HCT116 (cell line): ENCODE measurements around the gene CD164L2.

Experiments
- EGR1 ChIP-seq: IDR thresholded peaks from 2 replicates; pipeline ENCODE4 v1.6.1; 2012; ENCODE audit warnings: low read depth
- EZH2 ChIP-seq: fragments of 200-600 bp; sonication (generic); IDR thresholded peaks from 2 replicates; pipeline ENCODE4 v1.6.1; 2017; ENCODE audit warnings: antibody characterized with exemption, mixed run types
- EZH2phosphoT487 ChIP-seq: fragments of 200-600 bp; IDR thresholded peaks from 2 replicates; pipeline ENCODE4 v1.6.1; 2018; ENCODE audit warnings: antibody characterized with exemption, borderline replicate concordance
- JUND ChIP-seq: IDR thresholded peaks from 2 replicates; pipeline ENCODE4 v1.6.1; 2012
- POLR2A ChIP-seq: IDR thresholded peaks from 2 replicates; pipeline ENCODE4 v1.7.0; 2011; ENCODE audit warnings: borderline replicate concordance; ENCODE audit not compliant: insufficient read depth, insufficient read length; ENCODE audit errors: extremely low read depth
- RAD21 ChIP-seq: IDR thresholded peaks from 2 replicates; pipeline ENCODE4 v1.6.1; 2012; ENCODE audit warnings: low read depth, mild to moderate bottlenecking
- SP1 ChIP-seq: IDR thresholded peaks from 2 replicates; pipeline ENCODE4 v1.6.1; 2012; ENCODE audit warnings: low read depth
- SRF ChIP-seq: IDR thresholded peaks from 2 replicates; pipeline ENCODE4 v1.6.1; 2012; ENCODE audit warnings: low read depth
- TCF7L2 ChIP-seq: IDR thresholded peaks from 2 replicates; pipeline ENCODE4 v1.7.0; 2011; ENCODE audit warnings: borderline replicate concordance, inconsistent platforms; ENCODE audit not compliant: insufficient read depth, insufficient read length; ENCODE audit errors: extremely low read depth
- YY1 ChIP-seq: IDR thresholded peaks from 2 replicates; pipeline ENCODE4 v1.6.1; 2011; ENCODE audit warnings: low read length, low read depth, moderate library complexity, mild to moderate bottlenecking; ENCODE audit not compliant: insufficient replicate concordance; ENCODE audit errors: extremely low read depth
- ZFX ChIP-seq: fragments of 450-650 bp; IDR thresholded peaks from 2 replicates; pipeline ENCODE4 v1.6.1; 2017
- TF ChIP-seq, protein P1 (sequence below): IDR thresholded peaks from 2 replicates; pipeline ENCODE4 v1.6.1; 2012; ENCODE audit warnings: low read depth
- TF ChIP-seq, protein P2 (sequence below), 3 experiments: fragments of 200-600 bp in 1 of 3; sonication (generic) in 1 of 3; IDR thresholded peaks in 2 of 3; conservative IDR thresholded peaks in 1 of 3; 2 replicates each; pipeline ENCODE4 v1.5.1; 2012 to 2017; ENCODE audit warnings: low read depth in 2 of 3, low read length in 2 of 3, antibody characterized with exemption in 1 of 3, borderline replicate concordance in 1 of 3, control low read depth in 1 of 3, mild to moderate bottlenecking in 1 of 3, mixed read lengths in 1 of 3, mixed run types in 1 of 3, moderate library complexity in 1 of 3; ENCODE audit not compliant: insufficient read depth in 1 of 3
- TF ChIP-seq, protein P3 (sequence below): IDR thresholded peaks from 2 replicates; pipeline ENCODE4 v1.6.1; 2012

DNA sequence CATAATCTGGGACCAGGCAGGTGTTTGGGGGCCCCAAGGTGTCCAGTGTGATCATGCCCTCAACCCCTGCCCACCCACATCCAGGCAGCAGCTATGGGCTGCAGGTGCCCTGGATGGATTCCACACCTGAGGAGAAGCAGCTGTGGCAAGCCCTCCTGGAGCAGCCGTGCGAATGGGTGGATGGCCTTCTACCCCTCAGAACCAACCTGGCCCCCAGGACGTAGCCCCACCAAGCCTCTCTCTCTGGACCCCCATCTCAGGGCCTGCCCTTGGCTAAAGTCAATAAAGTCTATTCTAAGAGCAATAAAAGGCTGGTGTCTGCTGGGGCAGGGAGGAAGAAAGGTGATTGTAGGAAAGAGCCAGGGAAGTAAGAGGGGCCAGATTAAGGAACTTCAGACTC, 29.5 kb downstream of the CD164L2 start:
- no peak for TF ChIP-seq POLR2A
- TF ChIP-seq, protein P1, sequence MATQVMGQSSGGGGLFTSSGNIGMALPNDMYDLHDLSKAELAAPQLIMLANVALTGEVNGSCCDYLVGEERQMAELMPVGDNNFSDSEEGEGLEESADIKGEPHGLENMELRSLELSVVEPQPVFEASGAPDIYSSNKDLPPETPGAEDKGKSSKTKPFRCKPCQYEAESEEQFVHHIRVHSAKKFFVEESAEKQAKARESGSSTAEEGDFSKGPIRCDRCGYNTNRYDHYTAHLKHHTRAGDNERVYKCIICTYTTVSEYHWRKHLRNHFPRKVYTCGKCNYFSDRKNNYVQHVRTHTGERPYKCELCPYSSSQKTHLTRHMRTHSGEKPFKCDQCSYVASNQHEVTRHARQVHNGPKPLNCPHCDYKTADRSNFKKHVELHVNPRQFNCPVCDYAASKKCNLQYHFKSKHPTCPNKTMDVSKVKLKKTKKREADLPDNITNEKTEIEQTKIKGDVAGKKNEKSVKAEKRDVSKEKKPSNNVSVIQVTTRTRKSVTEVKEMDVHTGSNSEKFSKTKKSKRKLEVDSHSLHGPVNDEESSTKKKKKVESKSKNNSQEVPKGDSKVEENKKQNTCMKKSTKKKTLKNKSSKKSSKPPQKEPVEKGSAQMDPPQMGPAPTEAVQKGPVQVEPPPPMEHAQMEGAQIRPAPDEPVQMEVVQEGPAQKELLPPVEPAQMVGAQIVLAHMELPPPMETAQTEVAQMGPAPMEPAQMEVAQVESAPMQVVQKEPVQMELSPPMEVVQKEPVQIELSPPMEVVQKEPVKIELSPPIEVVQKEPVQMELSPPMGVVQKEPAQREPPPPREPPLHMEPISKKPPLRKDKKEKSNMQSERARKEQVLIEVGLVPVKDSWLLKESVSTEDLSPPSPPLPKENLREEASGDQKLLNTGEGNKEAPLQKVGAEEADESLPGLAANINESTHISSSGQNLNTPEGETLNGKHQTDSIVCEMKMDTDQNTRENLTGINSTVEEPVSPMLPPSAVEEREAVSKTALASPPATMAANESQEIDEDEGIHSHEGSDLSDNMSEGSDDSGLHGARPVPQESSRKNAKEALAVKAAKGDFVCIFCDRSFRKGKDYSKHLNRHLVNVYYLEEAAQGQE: no peak
- TF ChIP-seq, protein P2, sequence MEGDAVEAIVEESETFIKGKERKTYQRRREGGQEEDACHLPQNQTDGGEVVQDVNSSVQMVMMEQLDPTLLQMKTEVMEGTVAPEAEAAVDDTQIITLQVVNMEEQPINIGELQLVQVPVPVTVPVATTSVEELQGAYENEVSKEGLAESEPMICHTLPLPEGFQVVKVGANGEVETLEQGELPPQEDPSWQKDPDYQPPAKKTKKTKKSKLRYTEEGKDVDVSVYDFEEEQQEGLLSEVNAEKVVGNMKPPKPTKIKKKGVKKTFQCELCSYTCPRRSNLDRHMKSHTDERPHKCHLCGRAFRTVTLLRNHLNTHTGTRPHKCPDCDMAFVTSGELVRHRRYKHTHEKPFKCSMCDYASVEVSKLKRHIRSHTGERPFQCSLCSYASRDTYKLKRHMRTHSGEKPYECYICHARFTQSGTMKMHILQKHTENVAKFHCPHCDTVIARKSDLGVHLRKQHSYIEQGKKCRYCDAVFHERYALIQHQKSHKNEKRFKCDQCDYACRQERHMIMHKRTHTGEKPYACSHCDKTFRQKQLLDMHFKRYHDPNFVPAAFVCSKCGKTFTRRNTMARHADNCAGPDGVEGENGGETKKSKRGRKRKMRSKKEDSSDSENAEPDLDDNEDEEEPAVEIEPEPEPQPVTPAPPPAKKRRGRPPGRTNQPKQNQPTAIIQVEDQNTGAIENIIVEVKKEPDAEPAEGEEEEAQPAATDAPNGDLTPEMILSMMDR (IDR thresholded peaks at IDR 0.05 in 2 of 3, conservative IDR thresholded peaks at IDR 0.05 in 1 of 3; ENCODE audit: borderline replicate concordance in 1 of 3, insufficient read depth in 1 of 3, low read depth in 2 of 3, low read length in 2 of 3): no peak
- TF ChIP-seq, protein P3, sequence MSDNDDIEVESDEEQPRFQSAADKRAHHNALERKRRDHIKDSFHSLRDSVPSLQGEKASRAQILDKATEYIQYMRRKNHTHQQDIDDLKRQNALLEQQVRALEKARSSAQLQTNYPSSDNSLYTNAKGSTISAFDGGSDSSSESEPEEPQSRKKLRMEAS: no peak
- no peak for TF ChIP-seq EZH2
- TF ChIP-seq TCF7L2: no peak
- no peak for TF ChIP-seq JUND
- no peak for TF ChIP-seq EZH2phosphoT487
- no peak for TF ChIP-seq EGR1
- no peak for TF ChIP-seq SRF
- TF ChIP-seq YY1: no peak
- no peak for TF ChIP-seq RAD21
- no peak for TF ChIP-seq SP1
- TF ChIP-seq ZFX: no peak
